ENCODE measurements around the gene BBS9.
"Not testable (repeated sequence)": the region's sequence is repeated elsewhere in the genome, so short reads cannot be mapped to it uniquely, and the experiment has no call there.

BBS9 gene

DNA sequence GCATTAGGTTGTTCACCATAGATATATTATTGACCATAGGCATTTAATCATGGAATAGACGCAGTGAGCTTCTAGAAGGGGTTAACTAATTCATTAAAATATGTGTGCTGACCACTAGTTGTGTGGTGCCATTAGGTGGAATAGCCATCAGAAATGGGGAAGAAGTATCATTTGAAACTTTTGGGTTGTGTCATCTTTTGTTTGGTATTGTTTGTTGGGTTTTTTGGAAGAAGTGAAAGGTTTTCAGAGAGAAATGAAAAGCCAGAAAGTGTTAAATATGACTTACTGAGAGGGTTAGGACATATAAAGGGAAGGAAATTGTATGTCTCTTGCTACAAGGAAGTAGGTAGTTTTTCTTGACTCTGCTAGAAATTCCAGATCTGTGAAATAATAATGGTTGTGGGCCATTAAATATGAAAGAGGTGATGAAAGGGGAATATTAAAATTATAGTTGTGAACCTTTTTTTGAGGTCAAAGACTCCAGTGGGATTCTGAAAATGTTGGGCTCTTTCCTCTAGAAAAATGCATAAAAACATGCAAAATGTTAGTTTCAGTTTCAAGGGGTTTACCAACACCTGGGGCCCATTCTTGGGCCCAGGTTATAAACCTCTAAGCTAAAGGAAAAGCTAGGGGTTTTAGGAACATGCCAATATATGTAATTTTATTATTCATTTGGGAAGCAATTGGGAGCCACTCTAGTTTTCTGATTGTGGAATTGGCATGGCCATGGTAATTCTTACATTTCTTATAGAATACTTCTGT lies 348.5 kb downstream of the BBS9 start:
- FAIRE-seq (peak; percentile 5), DNase-seq (ENCODE audit: insufficient read length, low spot score) (no peak)
- TF ChIP-seq SPI1 (IDR thresholded peaks at IDR 0.05; ENCODE audit: low read depth, low read length) (peak; percentile 40; the same call in 1 of the 2 replicates), POU2F2 (IDR thresholded peaks at IDR 0.05; ENCODE audit: low read depth, low read length) (no peak), TAF1 (IDR thresholded peaks at IDR 0.05; ENCODE audit: low read depth, low read length) (no peak)

DNA sequence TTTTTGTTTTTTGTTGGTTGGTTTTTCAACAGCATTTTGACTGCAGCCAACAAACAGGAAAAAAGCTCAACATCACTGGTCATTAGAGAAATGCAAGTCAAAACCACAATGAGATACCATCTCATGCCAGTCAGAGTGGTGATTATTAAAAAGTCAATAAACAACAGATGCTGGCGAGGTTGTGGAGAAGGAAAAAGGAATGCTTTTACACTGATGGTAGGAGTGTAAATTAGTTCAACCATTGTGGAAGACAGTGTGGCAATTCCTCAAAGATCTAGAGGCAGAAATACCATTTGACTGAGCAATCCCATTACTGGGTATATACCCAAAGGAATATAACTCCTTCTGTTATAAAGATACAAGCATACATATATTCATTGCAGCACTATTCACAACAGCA lies 355.1 kb downstream of the BBS9 start:
- FAIRE-seq: not testable (repeated sequence)

DNA sequence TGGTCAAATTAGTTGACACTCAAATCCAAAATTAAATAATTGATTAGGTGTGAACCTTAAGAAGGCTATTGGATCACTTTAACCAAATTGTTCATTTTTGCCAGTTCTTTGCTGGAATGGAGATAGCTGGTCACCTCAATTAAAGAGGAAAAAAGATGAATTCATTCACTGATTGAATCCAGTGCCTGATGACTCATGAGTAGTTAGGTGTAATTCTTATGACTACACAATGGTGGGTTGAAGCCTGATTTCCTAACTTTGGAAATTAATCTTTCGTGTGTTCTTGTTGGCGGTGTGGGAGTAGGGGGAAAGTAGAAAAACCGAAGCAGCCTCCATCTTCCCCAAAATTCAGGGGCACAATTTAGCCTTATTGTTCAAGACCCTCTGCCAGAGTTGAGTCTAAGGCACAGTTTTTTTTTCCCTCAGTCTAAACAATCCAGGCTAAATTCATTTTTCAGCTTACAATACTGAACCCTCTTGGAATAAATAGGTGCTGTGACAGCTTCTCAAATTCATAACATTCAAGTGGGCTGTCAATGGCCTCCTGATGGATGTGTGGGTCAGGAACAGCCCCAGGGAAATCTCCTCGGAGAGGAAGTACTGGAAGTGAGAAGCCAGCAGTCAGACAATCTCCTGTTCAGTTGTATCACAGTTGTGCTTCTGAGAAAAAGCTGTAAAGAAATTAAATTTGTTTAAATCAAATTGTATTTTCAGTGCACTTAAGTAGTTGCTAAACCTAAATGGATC lies 356.6 kb downstream of the BBS9 start:
- no peak for DNase-seq (ENCODE audit: insufficient read length, low spot score)
- no peak for FAIRE-seq
- TF ChIP-seq POU2F2 (IDR thresholded peaks at IDR 0.05; ENCODE audit: low read depth, low read length) (no peak), TAF1 (IDR thresholded peaks at IDR 0.05; ENCODE audit: low read depth, low read length) (no peak), POLR2A (IDR thresholded peaks at IDR 0.05; ENCODE audit: low read depth, low read length) (no peak), PAX5 (IDR thresholded peaks at IDR 0.05; ENCODE audit: insufficient read depth, low read length, severe bottlenecking) (no peak), SPI1 (IDR thresholded peaks at IDR 0.05; ENCODE audit: low read depth, low read length) (no peak)

More for the DNA sequence above, 355.1 kb downstream of the BBS9 start:
- not testable (repeated sequence) for DNase-seq (ENCODE audit: insufficient read length, low spot score)

DNA sequence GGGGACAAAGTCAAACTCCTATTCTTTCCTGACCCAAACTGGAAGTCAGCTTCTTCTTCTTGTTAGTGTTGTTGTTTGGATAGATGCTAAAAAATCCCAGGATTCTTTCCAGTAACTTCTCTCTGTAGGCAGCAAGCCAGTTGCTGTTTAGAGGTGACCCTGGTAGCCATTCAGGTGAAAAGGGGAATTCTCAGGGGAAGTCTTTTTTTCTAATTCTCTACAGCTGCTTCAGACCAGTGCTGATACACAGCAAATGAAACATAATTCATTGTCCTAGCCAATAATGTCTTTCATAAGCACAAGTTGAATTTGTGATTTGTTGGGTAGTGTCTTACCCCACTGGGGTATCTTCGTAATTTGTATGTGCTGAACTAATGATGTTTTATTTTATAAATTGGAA lies 357.3 kb downstream of the BBS9 start:
- DNase-seq (ENCODE audit: insufficient read length, low spot score) (no peak), FAIRE-seq (no peak)
- TF ChIP-seq PAX5 (IDR thresholded peaks at IDR 0.05; ENCODE audit: insufficient read depth, low read length, severe bottlenecking) (no peak), SPI1 (IDR thresholded peaks at IDR 0.05; ENCODE audit: low read depth, low read length) (peak; percentile 12; the same call in 1 of the 2 replicates)

DNA sequence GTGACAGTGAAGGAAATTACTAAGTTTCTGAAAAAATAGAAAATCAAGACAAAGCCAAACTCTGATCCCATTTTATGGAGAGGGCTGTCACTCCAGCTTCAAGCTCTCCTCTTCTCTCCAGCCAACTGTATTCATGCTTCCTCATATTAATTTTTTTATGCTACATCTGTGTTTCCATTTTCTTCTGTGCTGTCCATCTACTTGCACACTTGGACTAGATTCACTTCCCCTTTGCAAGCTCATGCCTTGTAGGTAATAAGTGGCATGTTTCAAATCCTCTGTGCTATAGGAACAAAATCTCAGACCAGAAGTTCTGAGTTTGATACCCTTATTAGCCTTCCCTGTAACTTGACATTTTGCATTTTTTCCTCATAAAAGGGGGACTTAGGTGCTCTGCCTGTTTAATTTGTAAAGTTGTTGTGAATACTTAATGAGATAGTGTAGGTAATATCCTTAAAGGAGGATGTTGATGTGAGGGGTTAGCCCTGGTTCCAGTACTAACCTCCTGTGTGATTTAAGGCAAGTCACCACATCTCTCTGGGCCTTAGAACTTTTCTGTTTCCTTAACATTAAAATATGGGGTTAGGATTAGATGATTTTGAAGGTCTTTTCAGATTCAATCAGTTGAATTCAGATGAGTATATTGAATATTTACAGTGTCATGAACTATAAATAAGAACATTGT lies 358.8 kb downstream of the BBS9 start:
- FAIRE-seq (peak; percentile 85), DNase-seq (ENCODE audit: insufficient read length, low spot score) (peak; percentile 11)
- TF ChIP-seq TAF1 (IDR thresholded peaks at IDR 0.05; ENCODE audit: low read depth, low read length) (no peak), SPI1 (IDR thresholded peaks at IDR 0.05; ENCODE audit: low read depth, low read length) (peak; percentile 97), PAX5 (IDR thresholded peaks at IDR 0.05; ENCODE audit: insufficient read depth, low read length, severe bottlenecking) (no peak)

DNA sequence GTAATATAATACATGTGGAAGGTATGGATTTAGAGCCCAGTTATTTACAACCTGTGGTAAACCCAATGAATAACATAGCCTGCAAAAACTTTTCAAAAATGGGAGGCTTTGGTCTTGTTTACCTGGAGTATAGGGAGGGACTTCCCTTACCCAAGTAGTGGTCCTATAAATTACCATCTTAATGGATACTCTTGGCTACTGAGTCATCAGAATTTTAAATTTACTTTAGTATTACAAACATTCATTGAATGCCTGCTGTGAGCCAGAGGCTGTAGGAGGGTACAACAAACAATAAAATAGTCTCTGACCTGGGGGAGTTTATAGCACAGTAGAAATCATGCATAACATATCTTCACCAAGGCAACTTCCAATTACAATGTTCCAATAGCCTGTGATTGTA lies 365.1 kb downstream of the BBS9 start:
- TF ChIP-seq POU2F2 (IDR thresholded peaks at IDR 0.05; ENCODE audit: low read depth, low read length): no peak
- TF ChIP-seq SPI1 (IDR thresholded peaks at IDR 0.05; ENCODE audit: low read depth, low read length): no peak
- TF ChIP-seq POLR2A (IDR thresholded peaks at IDR 0.05; ENCODE audit: low read depth, low read length): no peak
- no peak for TF ChIP-seq POLR2AphosphoS5 (IDR thresholded peaks at IDR 0.05; ENCODE audit: low read depth, low read length)
- TF ChIP-seq TAF1 (IDR thresholded peaks at IDR 0.05; ENCODE audit: low read depth, low read length): no peak
- no peak for TF ChIP-seq PAX5 (IDR thresholded peaks at IDR 0.05; ENCODE audit: insufficient read depth, low read length, severe bottlenecking)
- DNase-seq (ENCODE audit: insufficient read length, low spot score): no peak
- FAIRE-seq: no peak

DNA sequence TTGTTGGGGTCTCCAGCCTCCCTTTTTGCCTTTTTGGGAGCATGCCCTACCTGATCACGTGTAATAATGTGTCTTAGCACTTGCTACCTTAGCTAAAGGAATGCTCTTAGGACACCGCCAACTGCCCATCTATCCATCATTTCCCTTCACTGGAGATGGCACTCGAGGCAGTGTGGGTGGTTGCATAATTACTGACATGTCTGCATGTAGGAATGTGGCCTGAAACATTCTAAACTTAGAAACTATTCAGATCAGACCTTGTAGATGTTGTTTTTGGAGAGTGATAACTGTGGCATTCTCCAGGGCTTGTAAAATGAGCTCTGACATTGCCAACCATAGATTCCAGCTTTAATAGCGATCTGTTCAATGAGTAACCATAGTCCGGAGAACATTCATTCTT lies 365.8 kb downstream of the BBS9 start:
- FAIRE-seq (no peak), DNase-seq (ENCODE audit: insufficient read length, low spot score) (no peak)
- TF ChIP-seq POLR2A (IDR thresholded peaks at IDR 0.05; ENCODE audit: low read depth, low read length): no peak

DNA sequence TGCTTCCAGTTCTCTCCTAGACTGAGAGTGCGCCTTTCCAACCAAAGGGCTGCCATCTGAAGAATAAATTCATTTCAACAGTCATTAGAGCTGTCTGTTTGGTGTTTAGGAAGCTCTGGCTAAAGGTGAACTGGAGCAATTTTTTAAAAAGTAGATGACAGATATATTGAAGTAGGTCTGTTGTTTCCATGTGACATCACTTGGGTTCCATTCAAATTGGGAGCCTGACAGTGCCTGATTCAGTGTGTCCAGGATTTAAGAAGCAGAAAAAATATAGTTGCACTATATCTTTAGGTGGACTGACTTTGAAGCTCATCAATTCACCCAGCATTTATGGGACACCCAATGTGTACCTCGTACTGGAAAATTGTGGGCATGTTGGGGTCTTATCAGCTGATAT lies 367.7 kb downstream of the BBS9 start:
- no peak for DNase-seq (ENCODE audit: insufficient read length, low spot score)
- no peak for TF ChIP-seq PAX5 (IDR thresholded peaks at IDR 0.05; ENCODE audit: insufficient read depth, low read length, severe bottlenecking)
- TF ChIP-seq POLR2A (IDR thresholded peaks at IDR 0.05; ENCODE audit: low read depth, low read length): no peak
- no peak for TF ChIP-seq POU2F2 (IDR thresholded peaks at IDR 0.05; ENCODE audit: low read depth, low read length)
- no peak for TF ChIP-seq SPI1 (IDR thresholded peaks at IDR 0.05; ENCODE audit: low read depth, low read length)
- TF ChIP-seq POLR2AphosphoS5 (IDR thresholded peaks at IDR 0.05; ENCODE audit: low read depth, low read length): no peak
- TF ChIP-seq TAF1 (IDR thresholded peaks at IDR 0.05; ENCODE audit: low read depth, low read length): no peak
- FAIRE-seq: no peak

DNA sequence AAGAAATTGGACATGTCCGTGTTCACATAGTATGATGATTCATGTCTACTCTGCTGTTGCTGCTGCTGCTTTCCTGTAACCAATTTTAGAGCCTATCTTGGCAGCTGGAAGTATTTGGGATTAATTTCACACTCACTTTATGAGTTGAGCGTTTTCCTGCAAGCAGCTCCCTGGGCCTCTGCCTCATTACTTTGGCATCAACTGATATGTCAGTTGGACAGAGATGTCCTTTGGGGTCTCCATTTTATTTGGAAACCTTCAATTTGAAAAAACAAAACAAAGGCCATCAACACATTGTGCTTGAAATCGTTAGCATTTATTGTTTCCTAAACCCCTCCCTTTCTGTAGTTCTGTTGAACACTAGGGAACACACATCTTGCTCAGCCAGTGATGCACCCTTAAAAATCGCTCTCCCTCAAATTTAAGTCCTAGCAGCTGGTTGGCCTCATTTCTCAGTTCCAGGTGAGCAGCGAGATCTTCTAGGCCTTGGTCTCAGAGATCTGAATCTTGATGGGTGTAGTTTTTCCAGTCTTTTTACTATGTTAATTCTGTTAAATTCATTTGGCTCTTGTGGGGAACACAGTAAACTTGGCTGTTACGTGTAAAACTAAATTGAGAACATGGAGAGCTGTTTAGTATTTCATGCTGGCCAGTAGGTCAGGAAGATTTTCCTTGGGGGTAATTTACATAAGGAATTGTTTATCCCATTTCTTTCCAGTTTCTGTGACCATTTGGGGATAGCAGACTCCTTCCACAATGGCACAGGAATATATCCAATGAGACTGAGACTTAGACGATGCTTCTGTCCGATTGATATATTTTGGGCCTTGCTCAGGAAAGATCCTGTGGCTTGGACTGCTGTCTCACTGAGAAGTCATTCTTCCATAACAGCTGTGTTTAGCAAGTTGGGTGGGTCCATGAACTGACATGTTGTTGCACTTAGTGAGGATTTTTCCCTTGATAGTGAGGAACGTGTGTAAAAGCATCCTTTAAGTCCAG lies 371.6 kb downstream of the BBS9 start:
- FAIRE-seq (no peak), DNase-seq (ENCODE audit: insufficient read length, low spot score) (no peak)
- no peak for TF ChIP-seq TAF1 (IDR thresholded peaks at IDR 0.05; ENCODE audit: low read depth, low read length)
- TF ChIP-seq PAX5 (IDR thresholded peaks at IDR 0.05; ENCODE audit: insufficient read depth, low read length, severe bottlenecking): no peak
- TF ChIP-seq SPI1 (IDR thresholded peaks at IDR 0.05; ENCODE audit: low read depth, low read length): no peak
- TF ChIP-seq POLR2AphosphoS5 (IDR thresholded peaks at IDR 0.05; ENCODE audit: low read depth, low read length): no peak
- TF ChIP-seq POLR2A (IDR thresholded peaks at IDR 0.05; ENCODE audit: low read depth, low read length): no peak
- TF ChIP-seq POU2F2 (IDR thresholded peaks at IDR 0.05; ENCODE audit: low read depth, low read length): no peak

Measured in GM12891 (cell line).